B cell (primary cell): ENCODE data around the gene HEYL. TPM values are rescaled to one million over a fixed set of nuclear protein-coding genes. Genes with fewer than 3 reads are reported as not detected.

Experiments
- ATAC-seq: fragments of 200-7000 bp; cut with Tn5 transposase; one replicate; pipeline ENCODE4 v1.10.0; 2021; ENCODE audit warnings: low read depth, mild to moderate bottlenecking, moderate number of reproducible peaks, moderate library complexity
- CTCF ChIA-PET: fragments of 350-600 bp; sonication (Branson Sonifier 250); formaldehyde crosslinking; loops from one replicate; lab custom pipeline; 2021; ENCODE audit warnings: antibody characterized with exemption, inconsistent platforms; lab: Charles Lee
- POLR2A ChIA-PET: fragments of 350-600 bp; sonication (Branson Sonifier 250); formaldehyde crosslinking; loops from one replicate; lab custom pipeline; 2021; ENCODE audit warnings: antibody characterized with exemption; lab: Charles Lee
- DNase-seq: peaks from one replicate; pipeline ENCODE4 v3.0.0; 2013
- H2AFZ ChIP-seq: 2 replicates; pipeline ENCODE4 v1.6.1; 2012; ENCODE audit warnings: mild to moderate bottlenecking, low read depth, low read length; ENCODE audit not compliant: insufficient read depth, poor library complexity, severe bottlenecking
- H3K27ac ChIP-seq, 2 donors: 1 replicate in 1 of 2; 2 replicates in 1 of 2; pipeline ENCODE4 v1.5.1; 2012 to 2013; ENCODE audit warnings: low read length in 2 of 2, mild to moderate bottlenecking in 2 of 2, moderate library complexity in 1 of 2
- H3K27me3 ChIP-seq, 4 experiments: fragments of 200-600 bp in 1 of 4; sonication (generic) in 1 of 4; replicated peaks in 1 of 4; 1 replicate in 2 of 4; 2 replicates in 2 of 4; pipeline versions ENCODE4 v1.6.1 to v1.7.0; 2013 to 2016; ENCODE audit warnings: low read length in 3 of 4, mild to moderate bottlenecking in 2 of 4, mixed read lengths in 1 of 4, moderate library complexity in 1 of 4; ENCODE audit not compliant: insufficient read depth in 4 of 4, control insufficient read depth in 3 of 4; ENCODE audit errors: control extremely low read depth in 1 of 4
- H3K36me3 ChIP-seq, 2 experiments: replicated peaks in 1 of 2; 1 replicate in 1 of 2; 2 replicates in 1 of 2; pipeline versions ENCODE4 v1.6.1 to v1.7.1; 2013; ENCODE audit warnings: low read length in 1 of 2; ENCODE audit not compliant: insufficient read depth in 2 of 2, control insufficient read depth in 1 of 2; ENCODE audit errors: control extremely low read depth in 1 of 2, extremely low read depth in 1 of 2
- H3K4me1 ChIP-seq, 2 donors: fragments of 200-600 bp in 1 of 2; sonication (generic) in 1 of 2; 1 replicate in 1 of 2; 2 replicates in 1 of 2; pipeline versions ENCODE4 v1.5.1 to v1.6.1; 2013 to 2017; ENCODE audit warnings: low read length in 2 of 2; ENCODE audit not compliant: control insufficient read depth in 2 of 2, insufficient read depth in 2 of 2
- H3K4me2 ChIP-seq: replicated peaks from 2 replicates; pipeline ENCODE3; 2012; ENCODE audit warnings: mild to moderate bottlenecking, low read depth, low read length; ENCODE audit not compliant: poor library complexity, severe bottlenecking
- H3K4me3 ChIP-seq, 5 experiments: fragments of 200-600 bp in 1 of 5; sonication (generic) in 1 of 5; 1 replicate in 3 of 5; 2 replicates in 2 of 5; pipeline versions ENCODE4 v1.5.1 to v1.7.0; 2011 to 2016; ENCODE audit warnings: low read length in 4 of 5, mild to moderate bottlenecking in 4 of 5, low read depth in 2 of 5, control low read depth in 1 of 5, moderate library complexity in 1 of 5; ENCODE audit not compliant: insufficient read depth in 1 of 5; ENCODE audit errors: control extremely low read depth in 1 of 5, extremely low read depth in 1 of 5
- H3K79me2 ChIP-seq: fragments of 200-600 bp; sonication (generic); one replicate; pipeline ENCODE4 v1.6.0; 2016; ENCODE audit warnings: low read length; ENCODE audit not compliant: control insufficient read depth, insufficient read depth
- H3K9ac ChIP-seq: fragments of 200-600 bp; sonication (generic); 2 replicates; pipeline ENCODE4 v1.6.1; 2017; ENCODE audit warnings: mild to moderate bottlenecking, low read length, moderate library complexity
- H3K9me3 ChIP-seq, 3 donors: one replicate each; pipeline versions ENCODE4 v1.6.1 to v1.7.1; 2013; ENCODE audit warnings: low read length in 2 of 3; ENCODE audit not compliant: control insufficient read depth in 2 of 3, insufficient read depth in 1 of 3; ENCODE audit errors: control extremely low read depth in 1 of 3
- H4K20me1 ChIP-seq: 2 replicates; pipeline ENCODE4 v1.6.0; 2012; ENCODE audit warnings: mild to moderate bottlenecking, low read length; ENCODE audit not compliant: insufficient read depth, control insufficient read depth, poor library complexity, severe bottlenecking
- H3K27ac Mint-ChIP-seq: one replicate; pipeline ENCODE4 v1.8.0; 2021; ENCODE audit warnings: mixed read lengths
- H3K27me3 Mint-ChIP-seq: one replicate; pipeline ENCODE4 v1.8.0; 2021; ENCODE audit warnings: mixed read lengths
- H3K4me1 Mint-ChIP-seq: one replicate; pipeline ENCODE4 v1.8.0; 2021; ENCODE audit warnings: mixed read lengths
- H3K4me3 Mint-ChIP-seq: one replicate; pipeline ENCODE4 v1.8.0; 2021; ENCODE audit warnings: mixed read lengths
- H3K9me3 Mint-ChIP-seq: one replicate; pipeline ENCODE4 v1.8.0; 2022; ENCODE audit warnings: mixed read lengths; ENCODE audit not compliant: insufficient read depth
- EZH2 ChIP-seq: IDR thresholded peaks from 2 replicates; pipeline ENCODE4 v1.6.1; 2012; ENCODE audit warnings: borderline replicate concordance, low read depth, mild to moderate bottlenecking, moderate library complexity, low read length; ENCODE audit not compliant: insufficient read depth, poor library complexity, severe bottlenecking
- WGBS: methylation state at CpG from one replicate; pipeline ENCODE4 v1.1.5; 2013; ENCODE audit warnings: missing lambda C conversion rate; ENCODE audit not compliant: insufficient coverage; 5-methylcytosine and 5-hydroxymethylcytosine counted together
- intact Hi-C: fragments of 100-400 bp; cut with micrococcal nuclease; formaldehyde crosslinking; loops from one replicate; pipeline ENCODE4 v1.10.0; 2022
- polyA plus RNA-seq: library from polyadenylated mRNA; depleted of rRNA; stranded (reverse); fragments of >200 nt; gene quantifications from 2 replicates; pipeline ENCODE4 v1.2.3, GENCODE V29; 2012
- total RNA-seq, 2 donors: library from RNA; stranded (reverse); fragments of 120-200 nt in 1 of 2; gene quantifications; 1 replicate in 1 of 2; 2 replicates in 1 of 2; pipeline versions ENCODE4 v1.2.3 to v1.2.4, GENCODE V29; 2013 to 2022
- TF ChIP-seq, protein P1 (sequence below): fragments of 200-600 bp; IDR thresholded peaks from one replicate; pipeline ENCODE4 v1.8.0; 2022; ENCODE audit warnings: antibody characterized with exemption, mild to moderate bottlenecking

HEYL gene
- total and polyA plus RNA-seq, 2 donors (not counting 1 experiment from before 2014, with no cell fraction given), result 0.12 TPM; not detected in 1

DNA sequence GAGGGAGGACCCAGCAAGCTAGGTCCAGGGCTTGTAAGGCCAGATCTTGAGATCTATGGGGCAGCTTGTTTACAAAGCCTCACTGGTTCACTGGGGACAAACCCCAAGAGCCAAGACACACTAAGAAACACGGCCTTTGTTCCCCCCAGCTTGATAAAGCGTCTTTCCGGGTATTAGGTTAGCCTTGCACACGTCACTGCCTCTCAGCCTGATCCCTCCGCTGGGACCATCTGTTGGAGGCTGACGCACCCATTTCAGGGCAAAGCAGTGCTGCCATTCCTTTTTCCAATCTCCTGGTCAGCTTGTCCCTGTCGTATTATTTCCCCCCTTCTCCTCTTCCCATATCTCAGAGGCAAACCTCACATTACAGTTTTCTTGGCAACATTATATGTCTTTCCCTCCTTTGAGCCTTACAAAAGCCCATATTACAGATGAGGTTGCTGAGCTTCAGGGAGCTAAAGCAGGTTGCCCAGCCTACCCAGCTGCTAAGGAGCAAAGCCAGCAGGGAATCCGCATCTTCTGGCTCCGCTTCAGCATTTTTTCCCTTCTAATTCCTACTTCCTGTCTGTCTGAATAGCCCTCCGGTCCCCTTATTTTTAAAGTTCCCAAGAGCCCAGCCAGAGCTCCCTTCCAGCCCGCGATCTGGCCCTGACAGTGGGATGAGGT is 4.1 kb downstream of the HEYL start:
- ATAC-seq (no peak), DNase-seq (no peak)
- CTCF ChIA-PET, result interaction anchor here (1.0 to 1.2 kb wide), 3 partner anchors 9 to 18 kb away, joined by 3 read pairs; no protein-coding TSS in a partner anchor
- Histone ChIP-seq H4K20me1 (no peaks in the 10 kb centered on the region), H3K4me3 (no peak overlapping the region), H3K9me3 (no peaks in the 10 kb centered on the region), H3K9ac (no peak overlapping the region), H2AFZ (no peak overlapping the region), H3K27me3 (peaks cover 0 to 30% (median 19%) of the 10 kb centered on the region in 4 experiments), H3K79me2 (no peaks in the 10 kb centered on the region), H3K4me2 (no peak overlapping the region), H3K27ac (no peak overlapping the region), H3K4me1 (peaks cover 6 to 9% of the 10 kb centered on the region in 2 donors), H3K36me3 (no peaks in the 10 kb centered on the region)
- WGBS, result 93% methylated on average over 7 of the region's 12 CpGs
- intact Hi-C loops, result no loop called here
- Mint-ChIP-seq H3K27ac (no peak overlapping the region), H3K4me3 (no peak overlapping the region), H3K9me3 (no peaks in the 10 kb centered on the region), H3K27me3 (peaks cover 57% of the 10 kb centered on the region), H3K4me1 (peaks cover 4% of the 10 kb centered on the region)
- POLR2A ChIA-PET, result no interaction called here
- no peak for TF ChIP-seq EZH2
- TF ChIP-seq, protein P1, sequence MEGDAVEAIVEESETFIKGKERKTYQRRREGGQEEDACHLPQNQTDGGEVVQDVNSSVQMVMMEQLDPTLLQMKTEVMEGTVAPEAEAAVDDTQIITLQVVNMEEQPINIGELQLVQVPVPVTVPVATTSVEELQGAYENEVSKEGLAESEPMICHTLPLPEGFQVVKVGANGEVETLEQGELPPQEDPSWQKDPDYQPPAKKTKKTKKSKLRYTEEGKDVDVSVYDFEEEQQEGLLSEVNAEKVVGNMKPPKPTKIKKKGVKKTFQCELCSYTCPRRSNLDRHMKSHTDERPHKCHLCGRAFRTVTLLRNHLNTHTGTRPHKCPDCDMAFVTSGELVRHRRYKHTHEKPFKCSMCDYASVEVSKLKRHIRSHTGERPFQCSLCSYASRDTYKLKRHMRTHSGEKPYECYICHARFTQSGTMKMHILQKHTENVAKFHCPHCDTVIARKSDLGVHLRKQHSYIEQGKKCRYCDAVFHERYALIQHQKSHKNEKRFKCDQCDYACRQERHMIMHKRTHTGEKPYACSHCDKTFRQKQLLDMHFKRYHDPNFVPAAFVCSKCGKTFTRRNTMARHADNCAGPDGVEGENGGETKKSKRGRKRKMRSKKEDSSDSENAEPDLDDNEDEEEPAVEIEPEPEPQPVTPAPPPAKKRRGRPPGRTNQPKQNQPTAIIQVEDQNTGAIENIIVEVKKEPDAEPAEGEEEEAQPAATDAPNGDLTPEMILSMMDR, result no peak

DNA sequence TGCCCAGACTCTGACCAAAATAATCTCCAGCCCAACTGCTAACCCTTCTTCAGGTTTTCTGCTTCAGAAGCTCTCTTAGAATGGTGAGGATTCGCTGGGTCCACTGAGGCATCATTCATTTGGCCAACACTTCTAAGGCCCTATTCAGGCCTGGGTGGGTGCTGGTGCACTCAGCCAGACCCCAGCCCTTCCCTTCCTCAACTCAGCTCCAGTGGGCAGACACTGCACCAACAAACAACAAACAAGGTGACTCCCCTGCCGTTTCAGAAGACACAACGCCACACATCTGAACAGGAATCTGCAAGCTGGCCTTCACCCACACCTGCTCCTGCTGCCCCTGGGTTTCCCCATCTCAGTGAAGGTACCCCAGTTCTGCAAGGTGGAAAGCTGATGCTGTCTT is 6.0 kb downstream of the HEYL start:
- H3K4me2 ChIP-seq, result no peak overlapping the region
- ATAC-seq, result no peak
- no peak for TF ChIP-seq EZH2
- TF ChIP-seq, protein P1, result no peak

More for the DNA sequence above, 6.0 kb downstream of the HEYL start:
- ChIA-PET CTCF (interaction anchor here (0.8 kb wide), 1 partner anchor 20 kb away, joined by 3 read pairs; no protein-coding TSS in a partner anchor), POLR2A (no interaction called here)
- Histone ChIP-seq H3K4me1 (no peaks in the 10 kb centered on the region), H2AFZ (no peak overlapping the region), H3K36me3 (no peaks in the 10 kb centered on the region), H3K27me3 (peaks cover 0 to 17% (median 11%) of the 10 kb centered on the region in 4 experiments), H3K4me3 (no peak overlapping the region), H4K20me1 (no peaks in the 10 kb centered on the region), H3K79me2 (no peaks in the 10 kb centered on the region), H3K27ac (no peak overlapping the region), H3K9me3 (no peaks in the 10 kb centered on the region), H3K9ac (no peak overlapping the region)
- no peak overlapping the region for H3K27ac Mint-ChIP-seq
- 83% methylated on average over 3 of the region's 3 CpGs for WGBS
- no peaks in the 10 kb centered on the region for H3K9me3 Mint-ChIP-seq
- intact Hi-C loops, result no loop called here
- no peak for DNase-seq
- no peaks in the 10 kb centered on the region for H3K4me1 Mint-ChIP-seq
- H3K27me3 Mint-ChIP-seq, result peaks cover 50% of the 10 kb centered on the region
- no peak overlapping the region for H3K4me3 Mint-ChIP-seq
